GM12878 (cell line): Measurements from ENCODE around the gene DESI2. TPM values are rescaled to one million over a fixed set of nuclear protein-coding genes. Genes with fewer than 3 reads are reported as not detected.

Source experiments
- ATAC-seq: fragments of 200-7000 bp; cut with Tn5 transposase; 3 replicates; pipeline ENCODE4 v1.9.1; 2020; ENCODE audit warnings: mild to moderate bottlenecking, moderate library complexity
- BruUV-seq: library from RNA; stranded (reverse); fragments of 400-500 nt; replicated peaks from 2 replicates; lab custom pipeline; 2021; lab: Mats Ljungman, UMichigan
- CTCF ChIA-PET: fragments of 300-600 bp; sonication (Branson Sonifier 250); formaldehyde crosslinking; extraction: SDS; loops from one replicate; lab custom pipeline; 2021; ENCODE audit warnings: inconsistent platforms; lab: Yijun Ruan, JAX
- POLR2A ChIA-PET: fragments of 350-600 bp; formaldehyde crosslinking; extraction: SDS; loops from one replicate; lab custom pipeline; 2021; ENCODE audit warnings: inconsistent platforms; lab: Charles Lee
- RAD21 ChIA-PET: fragments of 300-600 bp; sonication (Branson Sonifier 250); formaldehyde crosslinking; loops from one replicate; lab custom pipeline; 2023; ENCODE audit warnings: antibody characterized with exemption; ENCODE audit not compliant: unreplicated experiment; lab: Charles Lee
- SMC1A ChIA-PET: fragments of 300-600 bp; sonication (Branson Sonifier 250); formaldehyde crosslinking; loops from one replicate; lab custom pipeline; 2023; ENCODE audit not compliant: unreplicated experiment, uncharacterized antibody; lab: Charles Lee
- DNase-seq: peaks from one replicate; pipeline ENCODE4 v3.0.0-alpha.2; 2011; ENCODE audit warnings: low read depth, low spot score
- FAIRE-seq: peaks from 3 replicates; lab custom pipeline; 2011; peaks lifted over from hg19 to GRCh38; lab: Jason Lieb, UNC
- H2AFZ ChIP-seq: 2 replicates; pipeline ENCODE4 v1.6.0; 2011; ENCODE audit warnings: low read depth, low read length, control low read depth; ENCODE audit not compliant: control insufficient read depth
- H3K27ac ChIP-seq: 2 replicates; pipeline ENCODE4 v1.5.1; 2011; ENCODE audit warnings: control low read depth; ENCODE audit not compliant: control insufficient read depth, insufficient read depth
- H3K27me3 ChIP-seq, 2 experiments: replicated peaks in 1 of 2; 2 replicates each; pipeline versions ENCODE4 v1.6.0 to v1.6.1; 2011; ENCODE audit warnings: low read length in 1 of 2; ENCODE audit not compliant: control insufficient read depth in 2 of 2, insufficient read depth in 2 of 2
- H3K36me3 ChIP-seq, 2 experiments: 2 replicates each; pipeline ENCODE4 v1.5.1; 2011; ENCODE audit warnings: low read length in 1 of 2; ENCODE audit not compliant: control insufficient read depth in 2 of 2, insufficient read depth in 2 of 2
- H3K4me1 ChIP-seq: 2 replicates; pipeline ENCODE4 v1.6.1; 2011; ENCODE audit warnings: mild to moderate bottlenecking, low read length, moderate library complexity, mixed read lengths; ENCODE audit not compliant: control insufficient read depth, insufficient read depth
- H3K4me2 ChIP-seq: 2 replicates; pipeline ENCODE4 v1.6.0; 2011; ENCODE audit warnings: control low read depth; ENCODE audit not compliant: control insufficient read depth, insufficient read depth
- H3K4me3 ChIP-seq: fragments of 200-600 bp; sonication (generic); 2 replicates; pipeline ENCODE4 v1.5.1; 2016
- H3K79me2 ChIP-seq: 2 replicates; pipeline ENCODE4 v1.6.0; 2011; ENCODE audit warnings: low read length; ENCODE audit not compliant: control insufficient read depth, insufficient read depth
- H3K9ac ChIP-seq: 2 replicates; pipeline ENCODE4 v1.8.0; 2011; ENCODE audit warnings: low read length, control low read depth, mixed read lengths; ENCODE audit not compliant: control insufficient read depth, insufficient read depth
- H3K9me3 ChIP-seq: replicated peaks from 3 replicates; pipeline ENCODE4 v1.5.1; 2011; ENCODE audit warnings: mild to moderate bottlenecking, low read length; ENCODE audit not compliant: control insufficient read depth, insufficient read depth
- H4K20me1 ChIP-seq: 2 replicates; pipeline ENCODE4 v1.6.0; 2011; ENCODE audit not compliant: control insufficient read depth, insufficient read depth
- CBFB ChIP-seq: IDR thresholded peaks from 2 replicates; pipeline ENCODE4 v1.6.1; 2016; ENCODE audit warnings: antibody characterized with exemption, low read depth
- EED ChIP-seq: sonication (generic); IDR thresholded peaks from 2 replicates; pipeline ENCODE4 v1.6.1; 2016; ENCODE audit warnings: antibody characterized with exemption, low read depth
- HDAC2 ChIP-seq: fragments of 200-600 bp; sonication (generic); IDR thresholded peaks from 2 replicates; pipeline ENCODE4 v1.6.1; 2017
- LARP7 ChIP-seq: fragments of 450-650 bp; IDR thresholded peaks from 2 replicates; pipeline ENCODE4 v1.6.1; 2017; ENCODE audit warnings: mild to moderate bottlenecking
- NFIC ChIP-seq: IDR thresholded peaks from 2 replicates; pipeline ENCODE4 v1.6.1; 2012; ENCODE audit warnings: low read depth, mild to moderate bottlenecking, inconsistent platforms, low read length, moderate library complexity
- NFXL1 ChIP-seq: fragments of 450-650 bp; IDR thresholded peaks from 2 replicates; pipeline ENCODE4 v1.6.1; 2017; ENCODE audit warnings: antibody characterized with exemption, mild to moderate bottlenecking, borderline replicate concordance
- SMC3 ChIP-seq: IDR thresholded peaks from 2 replicates; pipeline ENCODE4 v1.6.1; 2011; ENCODE audit warnings: low read length, improper control_type of control experiment, borderline replicate concordance
- ZNF217 ChIP-seq: fragments of 450-650 bp; IDR thresholded peaks from 2 replicates; pipeline ENCODE4 v1.6.1; 2017; ENCODE audit warnings: antibody characterized with exemption, mild to moderate bottlenecking
- ZSCAN29 ChIP-seq: fragments of 450-650 bp; IDR thresholded peaks from 2 replicates; pipeline ENCODE4 v1.6.1; 2017; ENCODE audit warnings: mild to moderate bottlenecking, moderate library complexity
- WGBS: methylation state at CpG from one replicate; pipeline ENCODE4 v1.1.6; 2016; ENCODE audit warnings: low lambda C conversion rate; ENCODE audit not compliant: insufficient replicate concordance, insufficient coverage; ENCODE audit errors: missing lambda C conversion rate; 5-methylcytosine and 5-hydroxymethylcytosine counted together
- in situ Hi-C: fragments of 300-500 bp; cut with MboI; formaldehyde crosslinking; loops from 9 replicates; pipeline ENCODE4 v1.14.3; 2018; ENCODE audit warnings: mixed read lengths
- intact Hi-C: fragments of 100-400 bp; cut with micrococcal nuclease; formaldehyde crosslinking; loops from one replicate; pipeline ENCODE4 v1.14.2; 2022; ENCODE audit not compliant: unreplicated experiment
- polyA plus RNA-seq, 11 experiments: library from polyadenylated mRNA; depleted of rRNA in 4 of 11; unstranded in 6 of 11; stranded (reverse) in 5 of 11; fragments of >200 nt; fragmentation: Nextera tagmentation in 4 of 11; fragmentation: Illumina TruSeq in 1 of 11; extraction: Ambion mirVana in 4 of 11; extraction: Trizol in 1 of 11; gene quantifications; 1 replicate in 1 of 11; 2 replicates in 10 of 11; pipeline versions ENCODE4 v1.2.1 to v1.2.3, GENCODE V29; 2011 to 2016; ENCODE audit warnings: inconsistent platforms in 2 of 11, missing spikeins in 2 of 11, low read depth in 1 of 11
- small RNA-seq: library from RNA; depleted of rRNA; stranded (forward); fragments of <200 nt; gene quantifications from one replicate; pipeline ENCODE3, GENCODE V24; 2014
- total RNA-seq, 4 experiments: library from RNA; depleted of rRNA in 3 of 4; stranded (reverse); fragments of >200 nt in 3 of 4; fragmentation: Illumina TruSeq in 1 of 4; extraction: Trizol in 1 of 4; gene quantifications; 2 replicates each; pipeline versions ENCODE4 v1.2.1 to v1.2.3, GENCODE V29; 2013 to 2021

DESI2 gene
- total and polyA plus RNA-seq, 10 of the 15 experiments (the other 5 are each of a cell fraction or from before 2014, with no cell fraction given) = 6.2 to 21.5 (median 17.3) TPM

- no peak overlapping the region for H2AFZ ChIP-seq
- H4K20me1 ChIP-seq = no peaks in the 10 kb centered on the region
- WGBS = 80% methylated on average over 7 of the region's 7 CpGs
- ChIA-PET SMC1A (no interaction called here), POLR2A (no interaction called here), CTCF (interaction anchor here (0.7 kb wide), 1 partner anchor 36 kb away, joined by 3 read pairs; no protein-coding TSS in a partner anchor), RAD21 (no interaction called here)
- no peak overlapping the region for H3K4me3 ChIP-seq
- ATAC-seq = no peak
- H3K27ac ChIP-seq = no peak overlapping the region
- no TSS peak for BruUV-seq
- no peak overlapping the region for H3K4me2 ChIP-seq
- no peaks in the 10 kb centered on the region for H3K36me3 ChIP-seq
- TF ChIP-seq EED (no peak), SMC3 (no peak), HDAC2 (no peak), CBFB (no peak)
- no peak for DNase-seq
- in situ Hi-C loops (no loop called here), intact Hi-C loops (no loop called here)
- H3K4me1 ChIP-seq = no peaks in the 10 kb centered on the region
- H3K9ac ChIP-seq = no peak overlapping the region
- no peaks in the 10 kb centered on the region for H3K27me3 ChIP-seq
- no peak for FAIRE-seq
- no peaks in the 10 kb centered on the region for H3K79me2 ChIP-seq
- no peaks in the 10 kb centered on the region for H3K9me3 ChIP-seq
Measured at GRCh38 chr1:244755673-244756072, 102.7 kb downstream of the DESI2 start.

- no peaks in the 10 kb centered on the region for H3K36me3 ChIP-seq
- TF ChIP-seq NFIC = no peak
- TF ChIP-seq ZSCAN29 = no peak
- no peak for TF ChIP-seq NFXL1
- no peak for TF ChIP-seq ZNF217
- TF ChIP-seq LARP7 = no peak
- H3K79me2 ChIP-seq = no peaks in the 10 kb centered on the region
- no TSS peak for BruUV-seq
- H3K4me2 ChIP-seq = no peak overlapping the region
- no peak overlapping the region for H3K27ac ChIP-seq
- ChIA-PET SMC1A (interaction anchor here (0.6 kb wide), 1 partner anchor 182 kb away, joined by 5 read pairs; no protein-coding TSS in a partner anchor), POLR2A (interaction anchor here (0.5 kb wide), 1 partner anchor 123 kb away, joined by 3 read pairs; no protein-coding TSS in a partner anchor), CTCF (no interaction called here), RAD21 (no interaction called here)
- intact Hi-C loops = no loop called here
- H2AFZ ChIP-seq = no peak overlapping the region
- H3K4me1 ChIP-seq = no peaks in the 10 kb centered on the region
- no peak for DNase-seq
- WGBS = 62% methylated on average over 15 of the region's 15 CpGs
- no peak overlapping the region for H3K9ac ChIP-seq
- in situ Hi-C loops = no loop called here
- no peak for ATAC-seq
- FAIRE-seq = no peak
- H3K4me3 ChIP-seq = no peak overlapping the region
- no peaks in the 10 kb centered on the region for H3K9me3 ChIP-seq
- H4K20me1 ChIP-seq = no peaks in the 10 kb centered on the region
- H3K27me3 ChIP-seq = no peaks in the 10 kb centered on the region
Measured at GRCh38 chr1:244757091-244757939, 104.4 kb downstream of the DESI2 start.

Small RNA genes within 50 kb of the gene (small RNA-seq; reads per million reads assigned to genes)
- not detected for gene AL451007.1

Other genes with a start within 250 kb of the DESI2 start
- 36.4 and 45.2 TPM in 2 replicates for gene ADSS2, start 201.2 kb upstream of the DESI2 start, total RNA-seq (2014; rRNA removed)
- gene ADSS2, start 201.2 kb upstream of the DESI2 start, total RNA-seq (2014; rRNA removed; fragmentation: Illumina TruSeq; extraction: Trizol) = 42.0 and 45.3 TPM in 2 replicates
- gene ADSS2, start 201.2 kb upstream of the DESI2 start, total RNA-seq (2021) = 38.3 and 41.5 TPM in 2 replicates
- gene ADSS2, start 201.2 kb upstream of the DESI2 start, polyA plus RNA-seq (2011; rRNA removed) = 39.8 and 68.1 TPM in 2 replicates
- gene ADSS2, start 201.2 kb upstream of the DESI2 start, polyA plus RNA-seq (2014; fragmentation: Illumina TruSeq; extraction: Trizol) = 49.3 and 62.7 TPM in 2 replicates
- 10 to 100 TPM in 1 of 2 experiments, 1 to 10 TPM in 1; 8.1 to 15.6 TPM for gene ADSS2, start 201.2 kb upstream of the DESI2 start, polyA plus RNA-seq (2014; fragmentation: Nextera tagmentation; extraction: Ambion mirVana)
- 38.6 and 47.8 TPM in 2 replicates for gene ADSS2, start 201.2 kb upstream of the DESI2 start, polyA plus RNA-seq (2014; rRNA removed)
- gene ADSS2, start 201.2 kb upstream of the DESI2 start, polyA plus RNA-seq (2016; fragmentation: Nextera tagmentation; extraction: Ambion mirVana) = 10 to 100 TPM; 38.0 to 43.5 TPM
- 0.06 and 0.16 TPM in 2 replicates for gene CATSPERE, start 191.9 kb upstream of the DESI2 start, total RNA-seq (2014; rRNA removed)
- 0.13 and 0.23 TPM in 2 replicates for gene CATSPERE, start 191.9 kb upstream of the DESI2 start, total RNA-seq (2014; rRNA removed; fragmentation: Illumina TruSeq; extraction: Trizol)
- gene CATSPERE, start 191.9 kb upstream of the DESI2 start, total RNA-seq (2021) = 0.08 TPM in 1 of 2 replicates, not detected in the other
- 0.24 and 0.71 TPM in 2 replicates for gene CATSPERE, start 191.9 kb upstream of the DESI2 start, polyA plus RNA-seq (2011; rRNA removed)
- gene CATSPERE, start 191.9 kb upstream of the DESI2 start, polyA plus RNA-seq (2014; fragmentation: Illumina TruSeq; extraction: Trizol) = 0.04 TPM in 1 of 2 replicates, not detected in the other
- gene CATSPERE, start 191.9 kb upstream of the DESI2 start, polyA plus RNA-seq (2014; fragmentation: Nextera tagmentation; extraction: Ambion mirVana) = under 1 TPM in 1 of 2 experiments, not detected in 1; 0.18 TPM
- 0.23 TPM in 1 of 2 replicates, not detected in the other for gene CATSPERE, start 191.9 kb upstream of the DESI2 start, polyA plus RNA-seq (2014; rRNA removed)
- gene CATSPERE, start 191.9 kb upstream of the DESI2 start, polyA plus RNA-seq (2016; fragmentation: Nextera tagmentation; extraction: Ambion mirVana) = under 1 TPM in 1 of 2 experiments, not detected in 1; 0.17 TPM
- 22.8 and 25.9 TPM in 2 replicates for gene COX20, start 182.5 kb downstream of the DESI2 start, total RNA-seq (2014; rRNA removed)
- 31.6 and 40.4 TPM in 2 replicates for gene COX20, start 182.5 kb downstream of the DESI2 start, total RNA-seq (2014; rRNA removed; fragmentation: Illumina TruSeq; extraction: Trizol)
- 22.1 and 28.4 TPM in 2 replicates for gene COX20, start 182.5 kb downstream of the DESI2 start, total RNA-seq (2021)
- 36.7 and 75.5 TPM in 2 replicates for gene COX20, start 182.5 kb downstream of the DESI2 start, polyA plus RNA-seq (2011; rRNA removed)
- gene COX20, start 182.5 kb downstream of the DESI2 start, polyA plus RNA-seq (2014; fragmentation: Illumina TruSeq; extraction: Trizol) = 54.4 and 54.9 TPM in 2 replicates
- gene COX20, start 182.5 kb downstream of the DESI2 start, polyA plus RNA-seq (2014; fragmentation: Nextera tagmentation; extraction: Ambion mirVana) = 10 to 100 TPM; 91.9 to 95.3 TPM
- 38.0 and 51.0 TPM in 2 replicates for gene COX20, start 182.5 kb downstream of the DESI2 start, polyA plus RNA-seq (2014; rRNA removed)
- gene COX20, start 182.5 kb downstream of the DESI2 start, polyA plus RNA-seq (2016; fragmentation: Nextera tagmentation; extraction: Ambion mirVana) = 100 to 1,000 TPM; 112 TPM
- gene HNRNPU, start 211.4 kb downstream of the DESI2 start, total RNA-seq (2014; rRNA removed) = 377 and 402 TPM in 2 replicates
- gene HNRNPU, start 211.4 kb downstream of the DESI2 start, total RNA-seq (2014; rRNA removed; fragmentation: Illumina TruSeq; extraction: Trizol) = 443 and 460 TPM in 2 replicates
- 431 and 461 TPM in 2 replicates for gene HNRNPU, start 211.4 kb downstream of the DESI2 start, total RNA-seq (2021)
- gene HNRNPU, start 211.4 kb downstream of the DESI2 start, polyA plus RNA-seq (2011; rRNA removed) = 327 and 513 TPM in 2 replicates
- gene HNRNPU, start 211.4 kb downstream of the DESI2 start, polyA plus RNA-seq (2014; fragmentation: Illumina TruSeq; extraction: Trizol) = 569 and 704 TPM in 2 replicates
- gene HNRNPU, start 211.4 kb downstream of the DESI2 start, polyA plus RNA-seq (2014; fragmentation: Nextera tagmentation; extraction: Ambion mirVana) = 100 to 1,000 TPM; 163 to 201 TPM
- gene HNRNPU, start 211.4 kb downstream of the DESI2 start, polyA plus RNA-seq (2014; rRNA removed) = 331 and 358 TPM in 2 replicates
- gene HNRNPU, start 211.4 kb downstream of the DESI2 start, polyA plus RNA-seq (2016; fragmentation: Nextera tagmentation; extraction: Ambion mirVana) = 100 to 1,000 TPM; 439 to 514 TPM